ENCODE measurements around the gene ECM1.

The ECM1 gene

GRCh38 chr1:150545486-150546032 lies 37.6 kb downstream of the ECM1 start:
- no peak for DNase-seq (ENCODE audit: low read depth, low spot score)

GRCh38 chr1:150546294-150546937 lies 38.5 kb downstream of the ECM1 start:
- DNase-seq (ENCODE audit: low read depth, low spot score), result no peak

- DNase-seq (ENCODE audit: low read depth, low spot score), result no peak
Measured at GRCh38 chr1:150548324-150548631, 40.4 kb downstream of the ECM1 start.

- DNase-seq (ENCODE audit: low read depth, low spot score), result no peak
Measured at GRCh38 chr1:150548632-150549495, 41.0 kb downstream of the ECM1 start, which contains the start of gene ADAMTSL4. TSS of gene ADAMTSL4 (plus strand) at chr1:150549408. CDS start at chr1:150552289, 2,881 bp downstream.

GRCh38 chr1:150549496-150550221 lies 41.8 kb downstream of the ECM1 start:
- no peak for DNase-seq (ENCODE audit: low read depth, low spot score)

GRCh38 chr1:150550222-150551050 lies 42.5 kb downstream of the ECM1 start:
- no peak for DNase-seq (ENCODE audit: low read depth, low spot score)

GRCh38 chr1:150551051-150551783 lies 43.3 kb downstream of the ECM1 start:
- DNase-seq (ENCODE audit: low read depth, low spot score), result no peak

- no peak for DNase-seq (ENCODE audit: low read depth, low spot score)
Measured at GRCh38 chr1:150551784-150552127, 43.8 kb downstream of the ECM1 start.

GRCh38 chr1:150552128-150552910 lies 44.4 kb downstream of the ECM1 start:
- no peak for DNase-seq (ENCODE audit: low read depth, low spot score)

- no peak for DNase-seq (ENCODE audit: low read depth, low spot score)
Measured at GRCh38 chr1:150552911-150553289, 45.0 kb downstream of the ECM1 start.

- no peak for DNase-seq (ENCODE audit: low read depth, low spot score)
Measured at GRCh38 chr1:150553392-150554085, 45.6 kb downstream of the ECM1 start.

- DNase-seq (ENCODE audit: low read depth, low spot score), result no peak
Measured at GRCh38 chr1:150554086-150554452, 46.2 kb downstream of the ECM1 start.

GRCh38 chr1:150555198-150555970 lies 47.5 kb downstream of the ECM1 start:
- DNase-seq (ENCODE audit: low read depth, low spot score), result no peak

- DNase-seq (ENCODE audit: low read depth, low spot score), result no peak
Measured at GRCh38 chr1:150555971-150556865, 48.3 kb downstream of the ECM1 start.

GRCh38 chr1:150557065-150557600 lies 49.2 kb downstream of the ECM1 start:
- DNase-seq (ENCODE audit: low read depth, low spot score), result no peak

GRCh38 chr1:150557813-150558212 lies 49.9 kb downstream of the ECM1 start:
- no peak for DNase-seq (ENCODE audit: low read depth, low spot score)

GRCh38 chr1:150558303-150558704 lies 50.4 kb downstream of the ECM1 start:
- DNase-seq (ENCODE audit: low read depth, low spot score), result no peak

All from smooth muscle cell of the brain vasculature (primary cell).